KMS-11 (cell line): ENCODE results near the gene C5orf15.

Source experiments
- H2AFZ ChIP-seq: fragments of 200-600 bp; sonication (generic); 2 replicates; pipeline ENCODE4 v1.6.1; 2016; ENCODE audit warnings: antibody characterized with exemption, mixed run types, low read depth
- H3K27ac ChIP-seq: fragments of 200-600 bp; sonication (generic); 2 replicates; pipeline ENCODE4 v1.6.1; 2016; ENCODE audit warnings: mild to moderate bottlenecking, mixed run types
- H3K27me3 ChIP-seq: fragments of 200-600 bp; sonication (generic); 2 replicates; pipeline ENCODE4 v1.6.1; 2017; ENCODE audit warnings: mild to moderate bottlenecking, low read depth, mixed run types, moderate library complexity; ENCODE audit not compliant: insufficient read depth
- H3K36me3 ChIP-seq: fragments of 200-600 bp; sonication (generic); 2 replicates; pipeline ENCODE4 v1.6.1; 2017; ENCODE audit warnings: mild to moderate bottlenecking, mixed run types; ENCODE audit not compliant: insufficient read depth
- H3K4me1 ChIP-seq: fragments of 200-600 bp; sonication (generic); 2 replicates; pipeline ENCODE4 v1.6.1; 2016; ENCODE audit warnings: mild to moderate bottlenecking, low read depth, mixed run types; ENCODE audit not compliant: poor library complexity, severe bottlenecking
- H3K4me2 ChIP-seq: fragments of 200-600 bp; sonication (generic); 2 replicates; pipeline ENCODE4 v1.7.0; 2016; ENCODE audit warnings: mild to moderate bottlenecking, mixed run types
- H3K4me3 ChIP-seq: fragments of 200-600 bp; sonication (generic); IDR thresholded peaks from 2 replicates; pipeline ENCODE4 v1.6.1; 2017; ENCODE audit warnings: low read depth, low read length, mixed read lengths; ENCODE audit not compliant: insufficient read depth
- H3K79me2 ChIP-seq: fragments of 200-600 bp; sonication (generic); 2 replicates; pipeline ENCODE4 v1.6.1; 2016; ENCODE audit warnings: low read depth, mixed run types; ENCODE audit not compliant: insufficient read depth
- H3K9ac ChIP-seq: fragments of 200-600 bp; sonication (generic); 2 replicates; pipeline ENCODE4 v1.6.1; 2016; ENCODE audit warnings: mild to moderate bottlenecking, mixed run types
- H4K20me1 ChIP-seq: fragments of 200-600 bp; sonication (generic); 2 replicates; pipeline ENCODE4 v1.6.1; 2016; ENCODE audit warnings: mild to moderate bottlenecking, mixed run types; ENCODE audit not compliant: insufficient read depth
- CTCF ChIP-seq: fragments of 200-600 bp; sonication (generic); conservative IDR thresholded peaks from 2 replicates; pipeline ENCODE4 v1.6.1; 2017; ENCODE audit warnings: low read depth, mild to moderate bottlenecking, antibody characterized with exemption, low read length, moderate library complexity, mixed read lengths

C5orf15 gene

GRCh38 chr5:133917785-133918184 lies 50.6 kb downstream of the C5orf15 start:
- H3K79me2 ChIP-seq = no peaks in the 10 kb centered on the region
- no peaks in the 10 kb centered on the region for H4K20me1 ChIP-seq
- H3K36me3 ChIP-seq = no peaks in the 10 kb centered on the region
- no peaks in the 10 kb centered on the region for H3K27me3 ChIP-seq
- H3K4me1 ChIP-seq = no peaks in the 10 kb centered on the region
- no peak overlapping the region for H2AFZ ChIP-seq
- H3K9ac ChIP-seq = no peak overlapping the region
- no peak for TF ChIP-seq CTCF
- no peak overlapping the region for H3K4me2 ChIP-seq
- no peak overlapping the region for H3K27ac ChIP-seq
- no peak overlapping the region for H3K4me3 ChIP-seq

- Histone ChIP-seq H3K36me3 (no peaks in the 10 kb centered on the region), H3K27ac (no peak overlapping the region), H3K79me2 (no peaks in the 10 kb centered on the region), H3K27me3 (no peaks in the 10 kb centered on the region), H3K4me2 (no peak overlapping the region), H3K4me3 (no peak overlapping the region), H3K9ac (no peak overlapping the region), H2AFZ (no peak overlapping the region), H3K4me1 (no peaks in the 10 kb centered on the region), H4K20me1 (no peaks in the 10 kb centered on the region)
- no peak for TF ChIP-seq CTCF
These were observed 51.5 kb downstream of the C5orf15 start for GRCh38 chr5:133916914-133917313.

- no peak for TF ChIP-seq CTCF
- H3K27me3 ChIP-seq = no peaks in the 10 kb centered on the region
- H3K4me3 ChIP-seq = no peak overlapping the region
- H4K20me1 ChIP-seq = no peaks in the 10 kb centered on the region
- no peak overlapping the region for H2AFZ ChIP-seq
- no peaks in the 10 kb centered on the region for H3K36me3 ChIP-seq
- H3K27ac ChIP-seq = no peak overlapping the region
- no peaks in the 10 kb centered on the region for H3K4me1 ChIP-seq
- no peak overlapping the region for H3K9ac ChIP-seq
- no peak overlapping the region for H3K4me2 ChIP-seq
- no peaks in the 10 kb centered on the region for H3K79me2 ChIP-seq
These were observed 51.9 kb downstream of the C5orf15 start for GRCh38 chr5:133916479-133916878.

GRCh38 chr5:133914434-133914833 lies 54.0 kb downstream of the C5orf15 start:
- no peak for TF ChIP-seq CTCF
- H3K79me2 ChIP-seq = no peaks in the 10 kb centered on the region
- no peak overlapping the region for H3K4me2 ChIP-seq
- H3K9ac ChIP-seq = no peak overlapping the region
- H3K27ac ChIP-seq = no peak overlapping the region
- H3K4me1 ChIP-seq = no peaks in the 10 kb centered on the region
- H4K20me1 ChIP-seq = no peaks in the 10 kb centered on the region
- no peaks in the 10 kb centered on the region for H3K27me3 ChIP-seq
- no peaks in the 10 kb centered on the region for H3K36me3 ChIP-seq
- H3K4me3 ChIP-seq = no peak overlapping the region
- no peak overlapping the region for H2AFZ ChIP-seq
